Measurements from ENCODE around the gene PRR29. TPM values are rescaled to one million over a fixed set of nuclear protein-coding genes. Genes with fewer than 3 reads are reported as not detected.
A peak's percentile ranks its signal among the peaks of the same experiment; 100 is the strongest.
"Not testable (repeated sequence)": the region's sequence is repeated elsewhere in the genome, so short reads cannot be mapped to it uniquely, and the experiment has no call there.

PRR29 gene
- polyA plus RNA-seq, 1 experiment: 0.15 TPM

- H3K27me3 ChIP-seq (ENCODE audit: control insufficient read depth, insufficient read depth, low read length): peaks cover 5% of the 10 kb centered on the region
- no peak for TF ChIP-seq CTCF (IDR thresholded peaks at IDR 0.05; ENCODE audit: low read depth, low read length)
- H3K27ac ChIP-seq (ENCODE audit: low read depth, low read length): no peak overlapping the region
- no peak for DNase-seq (ENCODE audit: low read depth, low spot score)
- H3K9me3 ChIP-seq (ENCODE audit: control insufficient read depth, insufficient read depth, low read length): peaks cover 12% of the 10 kb centered on the region
- no peak overlapping the region for H3K4me3 ChIP-seq (ENCODE audit: low read depth, low read length)
- POLR2A ChIA-PET: no interaction called here
- CTCF ChIA-PET: interaction anchor here (2.2 kb wide), 1 partner anchor 32 kb away, joined by 6 read pairs; no protein-coding TSS in a partner anchor
Measured at GRCh38 chr17:63978272-63979200, 19.6 kb upstream of the PRR29 start.

GRCh38 chr17:63982641-63983040, 15.5 kb upstream of the PRR29 start:
- DNase-seq (ENCODE audit: low read depth, low spot score); H3K27ac ChIP-seq (ENCODE audit: low read depth, low read length); H3K27me3 ChIP-seq (ENCODE audit: control insufficient read depth, insufficient read depth, low read length); H3K4me3 ChIP-seq (ENCODE audit: low read depth, low read length); POLR2A ChIA-PET: not testable (repeated sequence)
- CTCF ChIA-PET: interaction anchor here (1.5 kb wide), 1 partner anchor 46 kb away, joined by 4 read pairs; no protein-coding TSS in a partner anchor
- H3K9me3 ChIP-seq (ENCODE audit: control insufficient read depth, insufficient read depth, low read length): peaks cover 12% of the 10 kb centered on the region; the same call in 1 of the 2 replicates

DNA sequence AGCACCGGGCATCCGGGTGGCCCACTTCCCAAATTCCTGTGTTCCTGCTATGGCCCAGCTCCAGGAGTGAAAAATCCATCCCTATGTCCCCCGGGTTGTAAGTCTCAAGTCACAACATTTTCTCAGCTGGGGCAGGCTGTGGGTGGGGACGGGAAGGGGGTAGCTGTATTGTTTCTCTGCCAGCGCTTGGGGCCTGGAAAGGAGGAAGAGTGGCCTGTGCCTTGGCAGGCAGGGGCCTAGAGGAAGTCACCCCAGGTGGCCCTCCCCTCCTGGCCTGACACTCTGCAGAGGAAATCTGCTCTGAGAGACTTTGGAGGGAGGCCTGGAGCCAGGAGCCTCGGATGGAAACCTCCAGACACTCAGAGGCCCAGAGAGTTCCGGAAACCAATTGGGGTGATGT, 14.8 kb upstream of the PRR29 start:
- ChIA-PET POLR2A (no interaction called here), CTCF (interaction anchor here (1.5 kb wide), 1 partner anchor 45 kb away, joined by 4 read pairs; no protein-coding TSS in a partner anchor)
- TF ChIP-seq CTCF (IDR thresholded peaks at IDR 0.05; ENCODE audit: low read depth, low read length): no peak
- H3K27ac ChIP-seq (ENCODE audit: low read depth, low read length): no peak overlapping the region
- H3K9me3 ChIP-seq (ENCODE audit: control insufficient read depth, insufficient read depth, low read length): peaks cover 12% of the 10 kb centered on the region; the same call in 1 of the 2 replicates
- DNase-seq (ENCODE audit: low read depth, low spot score): no peak
- H3K27me3 ChIP-seq (ENCODE audit: control insufficient read depth, insufficient read depth, low read length): no peaks in the 10 kb centered on the region
- H3K4me3 ChIP-seq (ENCODE audit: low read depth, low read length): no peak overlapping the region

DNA sequence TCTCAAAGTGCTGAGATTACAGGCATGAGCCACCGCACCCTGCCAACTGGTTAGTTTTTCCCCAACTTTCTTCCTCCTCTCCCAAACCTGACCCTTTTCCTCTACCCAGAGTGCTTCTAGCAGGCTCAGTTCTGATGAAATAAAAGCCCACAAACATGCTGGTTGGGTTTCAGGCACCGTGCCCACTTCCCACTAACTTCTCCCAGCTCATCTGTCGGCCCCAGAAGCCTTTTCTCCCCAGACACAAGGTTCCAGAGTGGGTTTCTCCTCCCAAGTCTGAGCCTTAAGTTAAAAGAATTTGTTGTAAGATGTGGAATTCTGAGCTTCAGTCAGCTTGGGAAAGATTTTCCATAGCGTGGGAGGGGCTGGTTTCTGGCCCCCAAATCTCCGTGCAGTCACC, 13.9 kb upstream of the PRR29 start:
- CTCF ChIA-PET: interaction anchor here (0.7 to 1.8 kb wide), 3 partner anchors 38 to 64 kb away, joined by 3 to 8 read pairs (median 5); no protein-coding TSS in a partner anchor
- no peak for DNase-seq (ENCODE audit: low read depth, low spot score)
- H3K4me3 ChIP-seq (ENCODE audit: low read depth, low read length): no peak overlapping the region
- H3K27me3 ChIP-seq (ENCODE audit: control insufficient read depth, insufficient read depth, low read length): no peaks in the 10 kb centered on the region
- peak overlapping the region; percentile 31 for H3K27ac ChIP-seq (ENCODE audit: low read depth, low read length)
- POLR2A ChIA-PET: interaction anchor here (0.6 kb wide), 1 partner anchor 23 kb away, joined by 3 read pairs; no protein-coding TSS in a partner anchor
- no peak for TF ChIP-seq CTCF (IDR thresholded peaks at IDR 0.05; ENCODE audit: low read depth, low read length)
- peaks cover 12% of the 10 kb centered on the region for H3K9me3 ChIP-seq (ENCODE audit: control insufficient read depth, insufficient read depth, low read length)

DNA sequence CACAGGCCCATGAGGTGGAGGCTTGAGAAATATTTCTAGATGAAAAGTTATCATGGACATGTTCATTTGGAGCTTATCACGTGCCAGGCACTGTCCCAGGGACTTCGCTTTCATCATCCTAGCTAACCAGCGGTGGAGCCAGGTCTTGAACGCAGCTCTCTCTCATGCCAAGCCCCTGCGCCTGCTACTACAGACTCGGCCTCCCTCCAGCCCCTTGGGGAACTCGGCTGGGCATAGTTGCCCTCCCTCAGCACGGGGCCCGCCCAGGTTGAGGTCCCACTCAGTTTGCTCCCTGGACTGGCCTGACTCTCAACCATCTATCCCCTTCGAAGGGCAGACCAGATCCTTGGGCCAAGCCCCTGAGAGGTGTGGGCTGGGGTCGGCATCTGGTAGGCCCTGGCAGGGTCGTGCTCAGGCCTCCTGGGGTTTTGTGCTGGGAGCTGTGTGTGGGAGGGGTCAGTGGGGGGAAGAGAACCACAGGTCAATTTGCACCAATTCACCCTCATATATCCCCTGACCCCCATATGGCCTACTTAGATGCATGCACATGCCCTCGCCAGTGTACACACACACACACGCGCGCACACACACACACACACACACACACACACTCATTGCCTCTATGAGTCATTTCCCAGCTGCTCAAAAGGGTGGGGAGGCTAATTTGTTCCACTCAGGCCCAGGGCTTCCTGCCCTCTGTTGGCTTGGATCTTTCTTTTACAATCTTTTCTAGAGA, 13.3 kb upstream of the PRR29 start:
- ChIA-PET POLR2A (interaction anchor here (0.6 kb wide), 2 partner anchors 23 to 24 kb away, joined by 3 read pairs; no protein-coding TSS in a partner anchor), CTCF (interaction anchor here (0.9 to 3.0 kb wide), 3 partner anchors 38 to 66 kb away, joined by 3 to 13 read pairs (median 8); partner anchors contain the start of gene GH1)

More for the DNA sequence above, 13.3 kb upstream of the PRR29 start:
- H3K4me3 ChIP-seq (ENCODE audit: low read depth, low read length): no peak overlapping the region
- peak; percentile 81 for DNase-seq (ENCODE audit: low read depth, low spot score)
- H3K9me3 ChIP-seq (ENCODE audit: control insufficient read depth, insufficient read depth, low read length): peaks cover 12% of the 10 kb centered on the region
- TF ChIP-seq CTCF (IDR thresholded peaks at IDR 0.05; ENCODE audit: low read depth, low read length): 0 out of 2 replicates have a peak, but pooled peaks have one; percentile 14
- no peak overlapping the region for H3K27ac ChIP-seq (ENCODE audit: low read depth, low read length)
- no peaks in the 10 kb centered on the region for H3K27me3 ChIP-seq (ENCODE audit: control insufficient read depth, insufficient read depth, low read length)

All from AG04450 (cell line).